ENCODE results near the gene EEPD1.
"Not testable (repeated sequence)": the region's sequence is repeated elsewhere in the genome, so short reads cannot be mapped to it uniquely, and the experiment has no call there.

The EEPD1 gene

GRCh38 chr7:36129048-36129534 is 24.0 kb upstream of the EEPD1 start:
- DNase-seq: no peak

- no peak for DNase-seq
Observed at GRCh38 chr7:36130236-36130945, 22.7 kb upstream of the EEPD1 start.

DNA sequence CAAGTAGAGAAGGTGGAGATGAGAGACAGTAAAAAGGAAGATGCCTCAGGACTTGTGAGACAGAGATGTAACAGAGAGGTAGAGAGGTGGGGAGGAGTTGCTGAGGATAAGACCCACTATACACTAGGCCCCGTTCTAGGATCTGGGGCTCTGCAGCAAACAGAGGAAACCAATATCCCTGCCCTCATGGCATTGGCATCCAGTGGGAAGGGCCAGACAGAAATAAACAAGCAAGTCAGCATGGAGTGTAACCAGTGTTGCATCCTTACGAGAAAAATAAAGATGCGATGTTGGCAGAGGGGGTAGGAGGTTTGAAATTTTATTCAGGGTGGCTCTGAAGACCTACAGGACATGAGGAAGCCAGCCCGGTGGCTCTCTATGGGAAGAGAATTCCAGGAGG is 22.0 kb upstream of the EEPD1 start:
- no peak for DNase-seq

- DNase-seq: no peak
Observed at GRCh38 chr7:36131499-36131898, 21.6 kb upstream of the EEPD1 start.

DNA sequence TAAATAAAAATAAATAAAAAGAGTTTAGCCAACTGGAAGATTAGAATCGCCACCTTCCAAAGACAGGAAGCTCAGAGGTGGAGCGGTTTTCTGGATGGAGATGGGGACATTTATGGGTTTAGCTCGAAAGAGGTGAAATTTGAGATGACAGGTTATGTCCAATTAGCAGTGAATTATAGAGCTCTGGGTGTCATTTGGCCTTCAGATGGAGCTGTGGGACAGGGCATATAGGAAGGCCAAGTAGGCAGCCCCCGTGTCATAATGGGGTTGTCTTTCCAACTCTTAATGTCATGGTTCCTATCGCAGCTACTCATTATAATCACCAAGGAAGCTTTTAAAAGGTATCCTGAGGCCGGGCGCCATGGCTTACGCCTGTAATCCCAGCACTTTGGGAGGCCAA is 21.0 kb upstream of the EEPD1 start:
- no peak for DNase-seq

DNA sequence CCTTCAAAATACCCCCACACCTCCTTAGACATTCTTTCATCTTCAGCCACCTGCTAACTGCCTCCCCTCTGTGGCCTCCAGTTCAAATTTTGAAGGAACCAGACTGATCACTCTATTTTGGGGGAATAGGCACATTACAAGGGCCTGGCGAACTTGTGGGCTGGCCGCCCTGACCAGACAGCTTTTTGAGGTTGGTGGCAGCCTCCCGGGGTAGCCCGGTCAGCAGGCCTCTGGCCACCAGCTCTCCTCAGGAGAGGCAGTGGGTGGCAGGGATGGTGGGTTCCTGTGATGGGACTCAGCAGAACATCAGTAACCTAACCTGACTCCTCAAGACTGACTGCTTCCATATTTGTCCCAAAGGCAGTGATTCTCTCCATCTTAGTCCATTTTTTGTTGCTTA is 17.4 kb upstream of the EEPD1 start:
- no peak for DNase-seq

DNA sequence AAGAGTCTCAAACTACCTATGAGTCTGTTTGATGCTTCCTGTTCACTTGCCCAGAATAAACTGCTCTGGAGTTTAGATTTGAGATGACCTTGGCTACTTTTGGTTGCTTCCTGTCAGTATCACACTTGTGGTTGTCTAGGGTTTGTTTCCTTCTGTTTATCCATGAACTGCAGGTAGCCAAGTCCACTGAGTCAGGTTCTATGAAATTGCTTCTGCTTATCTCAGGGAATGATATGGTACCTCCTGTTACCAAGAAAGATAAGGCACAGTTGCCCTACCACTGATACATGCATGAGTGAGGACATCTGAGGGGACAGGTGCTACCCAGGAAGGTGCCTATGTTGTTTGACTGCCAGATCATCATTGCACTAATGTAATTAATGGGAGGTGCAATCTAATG is 15.8 kb upstream of the EEPD1 start:
- no peak for DNase-seq

DNA sequence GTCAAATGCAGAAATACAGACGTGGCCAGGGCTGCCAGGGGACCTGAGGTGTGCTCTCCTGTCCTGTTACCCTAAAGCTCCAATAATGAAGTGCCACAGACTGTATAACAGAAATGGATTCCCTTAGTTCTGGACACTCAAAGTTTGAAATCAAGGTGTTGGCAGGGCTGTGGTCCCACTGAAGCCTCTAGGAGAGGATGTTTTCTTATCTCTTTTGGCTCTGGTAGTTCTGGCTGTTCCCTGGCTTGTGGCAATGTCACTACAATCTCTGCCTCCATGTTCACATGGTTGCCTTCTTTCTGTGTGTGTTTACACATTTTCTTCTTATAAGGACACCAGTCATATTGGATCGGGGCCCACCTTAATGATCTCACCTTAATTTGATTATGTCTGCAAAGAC is 15.3 kb upstream of the EEPD1 start:
- no peak for DNase-seq

DNA sequence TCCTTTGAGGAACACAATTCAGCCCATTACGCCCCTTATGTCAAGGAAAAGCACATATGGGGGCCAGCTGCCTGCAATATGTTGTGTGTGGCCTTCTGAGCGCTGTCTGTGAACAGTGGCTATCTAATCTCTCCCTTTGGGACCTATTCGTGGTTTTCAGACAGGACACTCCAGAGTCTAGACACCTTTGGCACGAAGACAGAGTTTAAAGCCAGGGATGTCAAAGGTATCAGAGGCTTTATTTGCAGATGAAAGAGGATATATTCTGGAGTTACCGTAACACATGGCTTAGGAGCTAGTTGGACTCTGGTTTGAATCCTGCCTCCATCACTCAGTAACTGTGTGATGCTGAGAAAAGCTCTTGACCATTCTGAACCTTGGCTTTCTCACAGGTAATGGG is 14.8 kb upstream of the EEPD1 start:
- DNase-seq: no peak

DNA sequence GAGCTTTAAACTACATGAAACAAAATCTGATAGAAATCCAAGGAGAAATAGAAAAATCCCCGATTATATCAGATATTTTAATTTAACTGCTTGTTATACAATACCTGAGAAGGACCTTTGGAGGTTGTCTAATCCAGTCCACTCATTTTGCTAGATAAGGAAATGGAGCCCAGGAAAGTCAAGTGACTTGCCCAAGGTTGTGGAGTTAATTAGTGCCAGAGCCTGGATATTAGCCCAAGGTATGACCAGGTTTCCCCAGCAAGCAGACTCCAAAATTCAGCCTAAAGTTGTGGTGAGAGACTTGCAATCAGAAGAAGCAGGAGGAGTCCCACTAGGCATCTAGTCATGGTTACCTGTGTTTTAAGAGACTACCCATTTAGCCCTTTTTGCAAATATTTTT is 11.7 kb upstream of the EEPD1 start:
- DNase-seq: no peak

- no peak for DNase-seq
Observed at GRCh38 chr7:36141850-36142249, 11.2 kb upstream of the EEPD1 start.

- DNase-seq: no peak
Observed at GRCh38 chr7:36144189-36144588, 8.9 kb upstream of the EEPD1 start.

GRCh38 chr7:36145686-36146085 is 7.4 kb upstream of the EEPD1 start:
- no peak for DNase-seq

GRCh38 chr7:36147361-36147760 is 5.7 kb upstream of the EEPD1 start:
- no peak for DNase-seq

DNA sequence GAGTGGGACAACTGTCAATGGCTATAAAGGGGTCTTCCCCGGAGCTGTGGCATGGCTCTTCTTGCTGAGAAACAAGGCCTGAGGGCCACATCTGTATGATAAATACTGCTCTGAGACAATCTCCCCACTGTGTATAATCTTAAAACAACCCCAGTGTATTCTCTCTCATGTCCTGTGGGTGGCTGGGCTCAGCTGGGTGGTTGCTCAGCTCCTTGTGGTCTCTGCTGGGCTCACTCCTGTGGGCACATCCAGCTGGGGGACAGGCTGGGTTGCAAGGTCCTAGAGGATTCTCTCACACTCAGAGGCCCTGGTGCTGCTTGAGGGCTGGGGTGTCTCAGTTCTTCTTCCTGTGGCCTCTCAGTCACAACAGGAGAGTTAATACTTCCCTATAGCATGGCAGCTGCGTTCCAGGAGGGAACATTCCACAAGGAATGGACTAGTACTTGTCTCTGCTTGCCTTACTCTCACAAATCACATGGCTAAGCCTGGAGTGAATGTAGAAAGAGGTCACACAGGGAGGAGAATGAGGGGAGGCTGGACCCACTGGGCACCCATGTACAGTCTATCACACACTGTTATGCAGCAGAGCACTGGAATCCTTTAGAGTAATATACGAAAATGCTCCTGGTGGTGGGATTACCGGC is 4.5 kb upstream of the EEPD1 start:
- no peak for DNase-seq

DNA sequence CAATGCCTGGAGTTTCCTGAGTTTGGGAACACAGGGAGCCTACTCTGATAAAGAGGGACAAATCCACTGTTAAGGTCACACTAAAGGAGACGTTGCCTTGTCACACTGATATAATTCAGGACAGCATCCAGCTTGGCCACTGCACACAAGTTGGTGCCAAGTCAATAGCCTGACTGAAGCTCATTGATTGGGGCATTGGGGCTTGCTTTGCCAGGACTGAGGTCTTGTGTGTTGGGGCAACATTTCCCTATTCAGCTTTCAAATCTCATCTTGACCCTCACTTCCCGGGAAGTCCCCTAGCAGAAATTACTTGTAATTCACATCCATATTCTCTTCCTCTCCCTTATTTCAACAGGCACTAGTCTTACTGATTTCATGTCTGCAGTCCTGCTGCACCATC is 3.8 kb upstream of the EEPD1 start:
- not testable (repeated sequence) for DNase-seq

DNA sequence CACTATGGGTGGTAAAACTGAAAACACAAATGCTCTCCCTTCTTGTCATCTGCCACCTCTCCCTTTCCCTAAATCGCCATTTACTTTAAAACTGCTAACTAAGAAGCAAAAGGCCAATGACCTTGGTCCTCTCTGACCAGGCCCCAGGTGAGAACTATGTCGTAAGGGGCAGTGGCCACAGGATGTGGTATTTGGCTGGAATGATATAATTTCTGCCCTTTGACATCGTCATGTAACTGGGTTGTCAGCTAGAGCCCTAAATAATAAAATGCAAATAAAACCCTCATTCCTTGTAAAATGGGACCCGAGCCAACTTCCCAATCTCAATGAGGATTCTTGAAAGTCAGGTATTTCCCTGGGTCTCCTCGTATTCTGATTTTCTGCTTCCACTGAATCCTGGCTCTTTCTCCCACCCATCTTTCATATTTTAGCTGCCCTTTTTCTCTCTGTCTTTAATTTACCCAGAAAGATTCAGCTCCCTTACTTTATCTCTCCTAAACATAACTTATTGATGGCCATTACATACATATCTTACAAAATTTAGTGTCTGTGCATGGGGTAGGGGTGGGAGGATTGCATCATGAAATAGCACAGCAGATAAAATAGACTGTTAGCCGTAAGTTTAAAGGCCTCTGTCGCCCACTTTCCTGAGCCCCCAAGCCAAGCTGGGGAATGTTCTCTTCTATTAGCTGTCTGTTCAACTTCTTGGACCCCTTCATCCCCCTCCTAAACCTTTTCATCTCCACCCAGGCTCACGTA is 3.2 kb upstream of the EEPD1 start:
- no peak for DNase-seq

DNA sequence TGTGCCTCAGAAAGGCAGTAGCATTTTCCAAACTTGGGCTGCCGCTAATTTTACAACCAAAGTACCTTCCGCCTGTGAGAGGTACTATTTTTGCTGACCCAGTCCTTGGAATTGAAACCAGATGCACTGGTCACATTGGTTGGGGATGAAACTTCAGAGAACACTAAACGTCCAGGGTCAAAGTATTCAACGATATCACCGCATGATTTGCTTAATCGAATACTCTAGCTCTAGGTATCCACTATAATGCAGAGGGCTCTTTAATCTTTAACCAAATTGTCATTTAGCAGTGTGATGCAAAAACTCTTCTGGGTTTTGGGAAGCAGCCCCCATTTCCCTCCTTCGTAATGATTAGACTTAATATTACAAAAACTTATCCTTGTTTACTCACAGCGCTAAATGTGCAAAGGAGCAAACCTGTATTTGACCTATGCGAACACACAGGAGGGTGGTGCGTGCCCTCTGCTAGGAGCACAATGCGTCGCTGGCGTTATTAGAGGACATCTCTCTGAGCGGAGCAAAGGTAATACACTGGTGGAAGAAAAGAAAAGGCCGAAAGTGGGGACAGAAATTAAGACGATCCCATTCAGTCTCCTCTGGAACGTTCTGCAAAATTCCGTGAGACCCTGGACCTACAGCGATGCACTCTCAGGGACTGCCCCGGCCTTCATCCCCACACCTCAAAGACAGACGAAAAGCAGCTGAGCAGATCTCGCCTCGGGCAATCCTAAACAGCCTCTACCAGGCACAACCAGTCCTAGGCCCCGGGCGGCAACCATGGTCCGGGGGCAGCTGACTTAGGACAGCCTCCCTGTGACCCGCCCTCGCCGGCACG is 916 bp upstream of the EEPD1 start:
- DNase-seq: no peak

DNA sequence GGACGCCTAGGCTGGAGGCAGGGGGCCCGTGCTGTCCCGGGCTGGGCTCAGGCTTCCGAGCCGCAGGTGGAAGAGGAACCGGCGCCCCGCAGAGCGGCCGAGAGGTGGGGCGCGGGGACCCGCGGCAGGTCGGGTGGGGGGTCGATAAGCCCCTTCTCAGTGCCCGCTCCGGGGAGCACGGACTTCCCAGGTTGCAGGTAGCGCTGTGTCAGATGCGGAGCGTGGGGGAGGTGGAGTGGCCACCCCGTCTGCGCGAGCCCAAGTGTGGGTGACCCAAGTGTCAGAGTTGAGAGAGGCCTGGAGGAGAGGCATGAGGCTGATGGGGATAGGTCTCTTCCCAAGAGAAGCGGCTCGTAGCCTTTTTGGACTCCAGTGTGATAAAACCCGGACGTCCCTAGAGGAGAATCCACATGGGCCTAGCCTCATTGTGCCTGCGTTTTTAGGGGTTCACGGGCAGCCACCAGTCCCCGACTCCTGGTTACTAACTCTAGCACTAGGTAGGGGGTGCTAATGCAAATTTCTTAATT is 580 bp downstream of the EEPD1 start:
- DNase-seq: peak; percentile 47

DNA sequence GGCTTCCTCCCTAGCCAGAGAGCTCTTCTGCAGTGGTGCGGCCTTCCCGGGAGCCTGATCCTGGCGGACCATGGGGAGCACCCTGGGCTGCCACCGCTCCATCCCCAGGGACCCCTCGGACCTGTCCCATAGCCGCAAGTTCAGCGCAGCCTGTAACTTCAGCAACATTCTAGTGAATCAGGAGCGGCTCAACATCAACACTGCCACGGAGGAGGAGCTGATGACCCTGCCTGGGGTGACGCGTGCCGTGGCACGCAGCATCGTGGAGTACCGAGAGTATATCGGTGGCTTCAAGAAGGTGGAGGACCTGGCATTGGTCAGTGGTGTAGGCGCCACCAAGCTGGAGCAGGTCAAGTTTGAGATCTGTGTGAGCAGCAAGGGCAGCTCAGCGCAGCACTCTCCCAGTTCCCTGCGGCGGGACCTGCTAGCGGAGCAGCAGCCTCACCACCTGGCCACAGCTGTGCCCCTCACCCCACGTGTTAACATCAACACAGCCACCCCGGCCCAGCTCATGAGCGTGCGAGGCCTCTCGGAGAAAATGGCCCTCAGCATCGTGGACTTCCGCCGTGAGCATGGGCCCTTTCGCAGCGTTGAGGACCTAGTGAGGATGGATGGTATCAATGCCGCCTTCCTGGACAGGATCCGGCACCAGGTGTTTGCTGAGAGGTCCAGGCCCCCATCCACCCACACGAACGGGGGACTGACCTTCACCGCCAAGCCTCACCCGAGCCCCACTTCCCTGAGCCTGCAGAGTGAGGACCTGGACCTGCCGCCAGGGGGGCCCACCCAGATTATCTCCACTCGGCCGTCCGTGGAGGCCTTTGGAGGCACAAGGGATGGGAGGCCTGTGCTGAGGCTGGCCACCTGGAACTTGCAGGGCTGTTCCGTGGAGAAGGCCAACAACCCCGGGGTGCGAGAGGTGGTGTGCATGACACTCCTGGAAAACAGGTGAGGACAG is 1.5 kb downstream of the EEPD1 start:
- DNase-seq: no peak

- DNase-seq: no peak
Observed at GRCh38 chr7:36155811-36156361, 2.8 kb downstream of the EEPD1 start.
